ENCODE data around the gene ZNF784.

Gene ZNF784

DNA sequence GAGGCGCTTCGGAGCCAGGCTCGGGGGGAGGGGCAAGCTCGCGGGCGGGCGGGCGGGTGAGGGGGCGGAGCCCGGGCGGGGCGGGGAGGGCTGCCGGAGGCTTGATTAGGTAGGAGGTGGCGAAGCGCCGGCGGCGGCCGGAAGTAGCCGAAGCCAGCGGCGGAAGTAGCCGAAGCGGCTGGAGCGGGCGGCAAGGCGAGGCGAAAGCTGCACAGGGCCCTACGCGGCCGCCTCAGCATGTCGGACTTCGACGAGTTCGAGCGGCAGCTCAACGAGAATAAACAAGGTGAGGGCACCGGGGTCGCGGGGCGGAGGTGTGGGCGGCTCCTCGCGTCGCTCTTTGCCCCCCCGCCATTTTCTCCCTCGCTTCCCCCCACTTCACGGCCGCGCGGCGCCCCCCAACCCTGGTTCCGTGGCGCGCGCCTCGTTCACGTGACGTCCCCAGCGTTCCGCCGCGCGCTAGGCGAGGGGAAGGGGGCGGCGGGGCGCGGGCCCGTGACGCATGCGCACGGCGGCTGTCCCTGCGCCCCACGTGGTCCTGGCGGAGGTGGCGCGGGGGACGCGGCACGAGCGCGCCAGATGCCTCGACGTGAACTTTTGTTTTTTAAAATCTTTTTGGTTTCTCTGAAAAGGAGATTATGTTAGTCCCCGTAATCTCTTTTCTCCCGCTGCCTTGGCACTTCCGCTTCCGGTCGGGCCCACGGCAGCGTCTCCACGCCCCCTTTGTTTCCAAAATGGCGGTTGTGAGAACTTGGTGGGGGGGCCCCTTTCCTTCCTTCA is 30.7 kb upstream of the ZNF784 start, which contains the start of gene U2AF2:
Gene U2AF2 (plus strand): TSS at position 168 of the 780 bp plus-strand sequence. CDS start 70 bp downstream, at position 238.
- peak within 1 kb of the TSS; percentile 71 for H2AFZ ChIP-seq
- H3K4me1 ChIP-seq: peaks cover 23% of the 10 kb centered on the region
- H3K27ac ChIP-seq: peak within 1 kb of the TSS; percentile 97
- peak within 1 kb of the TSS; percentile 99 for H3K4me2 ChIP-seq (ENCODE audit: low read length)
- peak within 1 kb of the TSS; percentile 94 for H3K9ac ChIP-seq
- no peaks in the 10 kb centered on the region for H3K36me3 ChIP-seq (ENCODE audit: control insufficient read depth, insufficient read depth, low read length)
- TF ChIP-seq, protein P1, sequence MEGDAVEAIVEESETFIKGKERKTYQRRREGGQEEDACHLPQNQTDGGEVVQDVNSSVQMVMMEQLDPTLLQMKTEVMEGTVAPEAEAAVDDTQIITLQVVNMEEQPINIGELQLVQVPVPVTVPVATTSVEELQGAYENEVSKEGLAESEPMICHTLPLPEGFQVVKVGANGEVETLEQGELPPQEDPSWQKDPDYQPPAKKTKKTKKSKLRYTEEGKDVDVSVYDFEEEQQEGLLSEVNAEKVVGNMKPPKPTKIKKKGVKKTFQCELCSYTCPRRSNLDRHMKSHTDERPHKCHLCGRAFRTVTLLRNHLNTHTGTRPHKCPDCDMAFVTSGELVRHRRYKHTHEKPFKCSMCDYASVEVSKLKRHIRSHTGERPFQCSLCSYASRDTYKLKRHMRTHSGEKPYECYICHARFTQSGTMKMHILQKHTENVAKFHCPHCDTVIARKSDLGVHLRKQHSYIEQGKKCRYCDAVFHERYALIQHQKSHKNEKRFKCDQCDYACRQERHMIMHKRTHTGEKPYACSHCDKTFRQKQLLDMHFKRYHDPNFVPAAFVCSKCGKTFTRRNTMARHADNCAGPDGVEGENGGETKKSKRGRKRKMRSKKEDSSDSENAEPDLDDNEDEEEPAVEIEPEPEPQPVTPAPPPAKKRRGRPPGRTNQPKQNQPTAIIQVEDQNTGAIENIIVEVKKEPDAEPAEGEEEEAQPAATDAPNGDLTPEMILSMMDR (IDR thresholded peaks at IDR 0.05): no peak
- H3K27me3 ChIP-seq (ENCODE audit: control insufficient read depth, insufficient read depth, low read length): no peaks in the 10 kb centered on the region
- no peaks in the 10 kb centered on the region for H3K9me3 ChIP-seq (ENCODE audit: control insufficient read depth, low read length)
- peaks cover 49% of the 10 kb centered on the region for H3K79me2 ChIP-seq
- H3K4me3 ChIP-seq (ENCODE audit: low read depth, low read length): peak within 1 kb of the TSS; percentile 100

DNA sequence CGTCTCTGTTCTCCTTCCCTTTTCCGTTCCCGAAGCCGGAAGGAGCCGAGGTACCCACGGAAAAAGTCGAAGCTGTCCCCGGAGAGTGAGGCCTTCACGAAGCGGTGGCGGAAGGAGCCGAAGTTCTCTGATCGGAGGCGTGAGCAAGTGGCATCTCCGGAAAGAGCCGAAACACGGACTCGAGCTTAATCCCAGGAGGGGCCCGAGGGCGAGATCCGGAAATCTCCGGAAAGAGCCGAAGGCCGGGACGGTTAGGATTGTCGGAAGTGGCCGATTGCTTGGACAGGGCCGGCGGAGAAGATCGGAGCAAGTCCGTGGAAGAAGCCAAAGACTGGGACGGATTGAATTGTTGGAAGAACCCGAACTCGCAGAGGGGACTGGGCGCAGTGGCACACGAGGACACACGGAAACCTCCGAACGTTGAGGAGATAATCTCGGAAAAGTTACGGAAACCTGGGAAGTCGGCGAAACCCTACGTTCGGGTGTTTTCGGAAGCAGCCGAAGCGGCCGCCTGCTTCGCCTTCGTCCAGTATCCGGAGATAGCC is 30.0 kb upstream of the ZNF784 start:
- Histone ChIP-seq H3K9me3 (ENCODE audit: control insufficient read depth, low read length) (no peaks in the 10 kb centered on the region), H3K79me2 (peaks cover 42% of the 10 kb centered on the region), H3K9ac (peak overlapping the region; percentile 46), H3K36me3 (ENCODE audit: control insufficient read depth, insufficient read depth, low read length) (no peaks in the 10 kb centered on the region), H3K27ac (peak overlapping the region; percentile 97), H3K4me1 (peaks cover 23% of the 10 kb centered on the region), H3K4me3 (ENCODE audit: low read depth, low read length) (peak overlapping the region; percentile 100), H3K27me3 (ENCODE audit: control insufficient read depth, insufficient read depth, low read length) (no peaks in the 10 kb centered on the region), H2AFZ (peak overlapping the region; percentile 44), H3K4me2 (ENCODE audit: low read length) (peak overlapping the region; percentile 99)
- TF ChIP-seq, protein P1 (IDR thresholded peaks at IDR 0.05): no peak

- Histone ChIP-seq H3K4me3 (ENCODE audit: low read depth, low read length) (peak overlapping the region; percentile 100), H3K9ac (peak overlapping the region; percentile 46), H3K4me1 (peaks cover 23% of the 10 kb centered on the region), H3K27ac (peak overlapping the region; percentile 97), H3K27me3 (ENCODE audit: control insufficient read depth, insufficient read depth, low read length) (no peaks in the 10 kb centered on the region), H3K4me2 (ENCODE audit: low read length) (peak overlapping the region; percentile 99), H3K36me3 (ENCODE audit: control insufficient read depth, insufficient read depth, low read length) (no peaks in the 10 kb centered on the region), H3K79me2 (peaks cover 36% of the 10 kb centered on the region), H2AFZ (peak overlapping the region; percentile 44), H3K9me3 (ENCODE audit: control insufficient read depth, low read length) (no peaks in the 10 kb centered on the region)
- TF ChIP-seq, protein P1 (IDR thresholded peaks at IDR 0.05): peak; percentile 99
Measured at GRCh38 chr19:55653651-55654322, 29.4 kb upstream of the ZNF784 start.

- H3K9ac ChIP-seq: no peak overlapping the region
Measured at GRCh38 chr19:55652311-55653128, 28.2 kb upstream of the ZNF784 start.

More at GRCh38 chr19:55652311-55653128, 28.2 kb upstream of the ZNF784 start:
- H3K79me2 ChIP-seq: peaks cover 24% of the 10 kb centered on the region
- TF ChIP-seq, protein P1 (IDR thresholded peaks at IDR 0.05): no peak
- no peak overlapping the region for H3K4me3 ChIP-seq (ENCODE audit: low read depth, low read length)
- no peak overlapping the region for H3K4me2 ChIP-seq (ENCODE audit: low read length)
- no peak overlapping the region for H3K27ac ChIP-seq
- H3K9me3 ChIP-seq (ENCODE audit: control insufficient read depth, low read length): no peaks in the 10 kb centered on the region
- no peaks in the 10 kb centered on the region for H3K36me3 ChIP-seq (ENCODE audit: control insufficient read depth, insufficient read depth, low read length)
- no peaks in the 10 kb centered on the region for H3K27me3 ChIP-seq (ENCODE audit: control insufficient read depth, insufficient read depth, low read length)
- peaks cover 20% of the 10 kb centered on the region for H3K4me1 ChIP-seq
- H2AFZ ChIP-seq: no peak overlapping the region

Measured in parathyroid adenoma (tissue), 2 donors.